Omental fat pad (tissue), 4 donors: ENCODE measurements around the gene KCNF1. TPM values are rescaled to one million over a fixed set of nuclear protein-coding genes. Genes with fewer than 3 reads are reported as not detected.
"Not testable (repeated sequence)": the region's sequence is repeated elsewhere in the genome, so short reads cannot be mapped to it uniquely, and the experiment has no call there.

Source experiments
- ATAC-seq: fragments of 150-250 bp; one replicate; pipeline ENCODE4 v1.9.1; 2016; ENCODE audit warnings: mild to moderate bottlenecking, moderate library complexity; ENCODE audit not compliant: low FRiP score
- DNase-seq: peaks from one replicate; pipeline ENCODE4 v3.0.0-alpha.2; 2019; ENCODE audit warnings: low spot score
- CTCF ChIP-seq, 3 donors: fragments of 450-650 bp; IDR thresholded peaks; one replicate each; pipeline ENCODE4 v1.5.1; 2016 to 2017; ENCODE audit warnings: antibody characterized with exemption in 3 of 3, mild to moderate bottlenecking in 3 of 3, moderate library complexity in 2 of 3
- total RNA-seq, 4 donors: library from RNA; depleted of rRNA; stranded (reverse); fragments of >200 nt; gene quantifications; one replicate each; pipeline ENCODE4 v1.1.0, GENCODE V29; 2016

The KCNF1 gene
- total RNA-seq, 4 donors from 2014 or later: 0.79 TPM; not detected in 3

GRCh38 chr2:10954856-10955818, 43.4 kb downstream of the KCNF1 start:
- no peak for TF ChIP-seq CTCF (IDR thresholded peaks at IDR 0.05)
- no peak for DNase-seq

GRCh38 chr2:10956006-10956790, 44.5 kb downstream of the KCNF1 start:
- DNase-seq (no peak), ATAC-seq (no peak)
- TF ChIP-seq CTCF (IDR thresholded peaks at IDR 0.05): no peak

More at GRCh38 chr2:10954856-10955818, 43.4 kb downstream of the KCNF1 start:
- ATAC-seq: no peak

GRCh38 chr2:10957391-10957790, 45.7 kb downstream of the KCNF1 start:
- no peak for TF ChIP-seq CTCF (IDR thresholded peaks at IDR 0.05)
- no peak for DNase-seq
- no peak for ATAC-seq

- not testable (repeated sequence) for ATAC-seq
These were observed 46.7 kb downstream of the KCNF1 start for GRCh38 chr2:10958452-10958851.

GRCh38 chr2:10960606-10961489, 49.1 kb downstream of the KCNF1 start:
- ATAC-seq (no peak), DNase-seq (no peak)
- no peak for TF ChIP-seq CTCF (IDR thresholded peaks at IDR 0.05)

More at GRCh38 chr2:10958452-10958851, 46.7 kb downstream of the KCNF1 start:
- not testable (repeated sequence) for DNase-seq

- TF ChIP-seq CTCF (IDR thresholded peaks at IDR 0.05): no peak
- DNase-seq: no peak
- ATAC-seq: no peak
These were observed 49.7 kb downstream of the KCNF1 start for GRCh38 chr2:10961490-10961875.
